Measurements from ENCODE around the gene KIF26B. TPM values are rescaled to one million over a fixed set of nuclear protein-coding genes. Genes with fewer than 3 reads are reported as not detected.

KIF26B gene
- total RNA-seq, 6 experiments from 2014 or later: 0.31 to 0.55 (median 0.35) TPM

DNA sequence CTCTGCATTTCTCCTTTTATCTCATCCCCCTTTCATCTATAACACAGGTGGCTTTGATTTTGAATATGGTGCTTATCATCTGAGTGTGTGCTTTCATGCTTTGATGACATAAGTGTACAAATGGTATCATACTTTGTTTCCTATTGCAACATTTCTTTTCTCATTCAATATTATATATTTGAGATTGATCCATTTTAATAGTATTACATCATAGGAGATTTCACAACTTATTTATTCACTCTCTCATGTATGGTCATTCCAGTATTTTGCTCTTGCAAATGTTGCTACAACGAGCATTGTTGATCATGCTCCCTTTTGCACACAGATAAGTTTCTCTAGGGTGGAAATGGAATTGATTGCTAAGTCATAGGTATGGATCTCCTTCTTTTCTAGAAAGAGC, 302.8 kb downstream of the KIF26B start:
- ATAC-seq (no peak), DNase-seq (no peak)
- no peak overlapping the region for H3K4me3 ChIP-seq
- intact Hi-C loops (cut with DNase I): no loop called here
- no peaks in the 10 kb centered on the region for H3K9me3 ChIP-seq
- H3K27ac ChIP-seq: no peak overlapping the region
- TF ChIP-seq, protein P1, sequence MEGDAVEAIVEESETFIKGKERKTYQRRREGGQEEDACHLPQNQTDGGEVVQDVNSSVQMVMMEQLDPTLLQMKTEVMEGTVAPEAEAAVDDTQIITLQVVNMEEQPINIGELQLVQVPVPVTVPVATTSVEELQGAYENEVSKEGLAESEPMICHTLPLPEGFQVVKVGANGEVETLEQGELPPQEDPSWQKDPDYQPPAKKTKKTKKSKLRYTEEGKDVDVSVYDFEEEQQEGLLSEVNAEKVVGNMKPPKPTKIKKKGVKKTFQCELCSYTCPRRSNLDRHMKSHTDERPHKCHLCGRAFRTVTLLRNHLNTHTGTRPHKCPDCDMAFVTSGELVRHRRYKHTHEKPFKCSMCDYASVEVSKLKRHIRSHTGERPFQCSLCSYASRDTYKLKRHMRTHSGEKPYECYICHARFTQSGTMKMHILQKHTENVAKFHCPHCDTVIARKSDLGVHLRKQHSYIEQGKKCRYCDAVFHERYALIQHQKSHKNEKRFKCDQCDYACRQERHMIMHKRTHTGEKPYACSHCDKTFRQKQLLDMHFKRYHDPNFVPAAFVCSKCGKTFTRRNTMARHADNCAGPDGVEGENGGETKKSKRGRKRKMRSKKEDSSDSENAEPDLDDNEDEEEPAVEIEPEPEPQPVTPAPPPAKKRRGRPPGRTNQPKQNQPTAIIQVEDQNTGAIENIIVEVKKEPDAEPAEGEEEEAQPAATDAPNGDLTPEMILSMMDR (IDR thresholded peaks at IDR 0.05): no peak
- TF ChIP-seq POLR2A (IDR thresholded peaks at IDR 0.05): no peak
- H3K4me1 ChIP-seq: no peaks in the 10 kb centered on the region
- no peaks in the 10 kb centered on the region for H3K36me3 ChIP-seq
- WGBS (ENCODE audit: insufficient coverage, low coverage, low lambda C conversion rate, missing lambda C conversion rate): 16% methylated on average over 1 of the region's 1 CpG
- H3K27me3 ChIP-seq: no peaks in the 10 kb centered on the region

DNA sequence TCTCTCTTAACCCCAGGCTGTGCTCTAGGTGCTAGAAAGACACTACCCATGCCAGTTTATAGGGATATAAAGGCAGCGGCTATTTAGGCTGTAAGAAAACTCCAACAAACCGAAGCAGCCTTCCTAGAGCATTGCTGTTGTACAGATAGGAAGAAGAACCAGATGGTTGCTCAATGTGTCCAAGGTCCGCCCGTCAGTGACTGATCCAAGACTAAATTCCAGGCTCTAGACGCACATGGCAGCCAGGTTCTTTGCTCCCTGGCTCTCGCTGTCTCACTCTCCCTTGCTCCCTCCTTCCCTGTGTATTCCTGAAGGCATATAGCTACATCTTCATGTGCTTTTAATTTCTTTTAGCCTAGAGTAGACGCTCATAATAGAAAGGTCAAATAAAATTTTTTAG, 303.4 kb downstream of the KIF26B start:
- intact Hi-C loops (cut with DNase I): no loop called here
- H3K4me3 ChIP-seq: no peak overlapping the region
- no peak for DNase-seq
- WGBS (ENCODE audit: insufficient coverage, low coverage, low lambda C conversion rate, missing lambda C conversion rate): 65% methylated on average over 4 of the region's 7 CpGs
- no peak for ATAC-seq
- no peaks in the 10 kb centered on the region for H3K9me3 ChIP-seq
- TF ChIP-seq, protein P1 (IDR thresholded peaks at IDR 0.05): no peak
- TF ChIP-seq POLR2A (IDR thresholded peaks at IDR 0.05): no peak
- no peak overlapping the region for H3K27ac ChIP-seq
- no peaks in the 10 kb centered on the region for H3K36me3 ChIP-seq
- H3K27me3 ChIP-seq: no peaks in the 10 kb centered on the region
- H3K4me1 ChIP-seq: no peaks in the 10 kb centered on the region

DNA sequence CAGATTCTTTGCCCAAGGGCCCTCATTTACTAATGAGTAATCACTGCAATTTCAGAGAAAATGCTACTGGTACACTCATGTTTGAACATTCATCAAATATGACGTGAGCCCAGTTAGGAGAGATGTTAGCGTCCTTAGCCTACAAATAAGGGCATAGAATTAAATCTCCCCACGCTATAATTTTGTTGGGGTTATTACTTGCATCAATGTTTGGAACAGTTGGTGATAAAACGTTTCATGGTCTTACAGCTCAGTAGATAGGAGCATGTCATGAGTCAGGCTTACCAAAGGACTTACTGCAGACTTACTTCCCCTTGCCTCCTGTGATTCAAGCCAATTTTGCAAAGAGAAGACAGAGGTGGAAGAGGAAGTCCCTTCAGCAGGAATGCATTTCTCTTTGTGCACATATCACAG, 304.0 kb downstream of the KIF26B start:
- Histone ChIP-seq H3K27ac (no peak overlapping the region), H3K36me3 (no peaks in the 10 kb centered on the region), H3K9me3 (no peaks in the 10 kb centered on the region), H3K4me1 (no peaks in the 10 kb centered on the region), H3K27me3 (no peaks in the 10 kb centered on the region), H3K4me3 (no peak overlapping the region)
- intact Hi-C loops (cut with DNase I): no loop called here
- no peak for TF ChIP-seq POLR2A (IDR thresholded peaks at IDR 0.05)
- TF ChIP-seq, protein P1 (IDR thresholded peaks at IDR 0.05): no peak
- DNase-seq: no peak
- 62% methylated on average over 4 of the region's 4 CpGs for whole genome bisulfite sequencing (ENCODE audit: insufficient coverage, low coverage, low lambda C conversion rate, missing lambda C conversion rate)
- ATAC-seq: peak in 3 of 4 donors; percentile 36 to 47 (median 42)

DNA sequence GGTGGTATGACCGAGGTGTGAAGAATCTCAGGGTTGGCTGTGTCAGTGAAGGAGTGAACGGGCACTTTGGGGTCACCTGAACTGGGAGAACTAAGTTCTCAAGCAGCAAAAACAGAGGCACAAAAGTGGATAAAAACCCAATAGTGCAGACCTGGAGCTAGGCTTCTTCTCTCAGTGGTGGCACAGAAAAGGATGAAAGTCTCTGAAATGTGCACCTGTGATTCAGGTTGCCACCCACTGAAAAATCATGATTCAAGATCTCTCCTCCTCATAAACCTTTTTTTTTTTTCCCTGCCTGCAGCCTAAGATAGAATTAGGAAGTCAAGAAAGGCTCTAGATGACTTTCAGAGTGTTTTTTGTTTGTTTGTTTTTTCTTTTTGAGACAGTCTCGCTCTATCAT, 304.8 kb downstream of the KIF26B start:
- Histone ChIP-seq H3K27me3 (no peaks in the 10 kb centered on the region), H3K36me3 (no peaks in the 10 kb centered on the region), H3K4me3 (no peak overlapping the region), H3K9me3 (no peaks in the 10 kb centered on the region), H3K4me1 (no peaks in the 10 kb centered on the region), H3K27ac (no peak overlapping the region)
- DNase-seq (no peak), ATAC-seq (no peak)
- intact Hi-C loops (cut with DNase I): no loop called here
- WGBS (ENCODE audit: insufficient coverage, low coverage, low lambda C conversion rate, missing lambda C conversion rate): 88% methylated on average over 2 of the region's 3 CpGs
- no peak for TF ChIP-seq POLR2A (IDR thresholded peaks at IDR 0.05)
- TF ChIP-seq, protein P1 (IDR thresholded peaks at IDR 0.05): no peak

DNA sequence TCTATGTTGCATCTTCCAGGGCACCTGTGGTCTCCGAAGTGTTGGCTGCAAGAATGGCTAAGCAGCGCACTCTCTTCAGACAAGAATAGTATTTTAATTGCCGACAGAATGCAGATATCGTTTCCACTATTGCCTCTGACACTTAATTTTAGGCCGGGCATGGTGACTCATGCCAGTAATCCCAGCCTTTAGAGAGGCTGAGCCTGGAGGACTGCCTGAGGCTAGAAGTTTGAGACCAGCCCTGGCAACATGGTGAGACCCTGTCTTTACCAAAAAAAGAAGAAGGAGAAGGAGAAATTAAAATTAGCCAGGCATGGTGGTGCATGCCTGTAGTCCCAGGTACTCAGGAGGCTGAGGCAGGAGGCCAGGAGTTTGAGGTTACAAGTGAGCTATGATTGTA, 306.9 kb downstream of the KIF26B start:
- Histone ChIP-seq H3K27me3 (no peaks in the 10 kb centered on the region), H3K4me1 (no peaks in the 10 kb centered on the region), H3K36me3 (no peaks in the 10 kb centered on the region), H3K4me3 (no peak overlapping the region), H3K9me3 (no peaks in the 10 kb centered on the region), H3K27ac (no peak overlapping the region)
- no peak for ATAC-seq
- 81% methylated on average over 3 of the region's 5 CpGs for WGBS (ENCODE audit: insufficient coverage, low coverage, low lambda C conversion rate, missing lambda C conversion rate)
- no peak for DNase-seq
- TF ChIP-seq, protein P1 (IDR thresholded peaks at IDR 0.05): no peak
- TF ChIP-seq POLR2A (IDR thresholded peaks at IDR 0.05): no peak
- intact Hi-C loops (cut with DNase I): no loop called here
